Astrocyte (in vitro differentiated cells and primary cell): ENCODE data around the gene TTLL1. TPM values are rescaled to one million over a fixed set of nuclear protein-coding genes. Genes with fewer than 3 reads are reported as not detected.

Experiments used
- DNase-seq: peaks from one replicate; pipeline ENCODE4 v3.0.0-alpha.2; 2010; ENCODE audit warnings: low read depth
- FAIRE-seq: peaks from 2 replicates; lab custom pipeline; 2011; peaks lifted over from hg19 to GRCh38; lab: Jason Lieb, UNC
- H2AFZ ChIP-seq: 2 replicates; pipeline ENCODE4 v1.6.0; 2012; ENCODE audit warnings: low read depth, low read length, inconsistent platforms
- H3K27ac ChIP-seq: 2 replicates; pipeline ENCODE4 v1.5.1; 2011; ENCODE audit warnings: low read depth, low read length, inconsistent platforms
- H3K27me3 ChIP-seq: 2 replicates; pipeline ENCODE4 v1.6.0; 2011; ENCODE audit warnings: low read length, inconsistent platforms; ENCODE audit not compliant: insufficient read depth
- H3K36me3 ChIP-seq: 2 replicates; pipeline ENCODE4 v1.5.1; 2011; ENCODE audit warnings: low read length, inconsistent platforms; ENCODE audit not compliant: insufficient read depth
- H3K4me1 ChIP-seq: 2 replicates; pipeline ENCODE4 v1.5.1; 2011; ENCODE audit warnings: low read length, inconsistent platforms; ENCODE audit not compliant: insufficient read depth
- H3K4me2 ChIP-seq: 2 replicates; pipeline ENCODE4 v1.6.0; 2012; ENCODE audit warnings: low read length, inconsistent platforms
- H3K4me3 ChIP-seq: 2 replicates; pipeline ENCODE4 v1.5.1; 2011; ENCODE audit warnings: low read depth, mild to moderate bottlenecking, low read length, inconsistent platforms; ENCODE audit not compliant: insufficient read depth
- H3K79me2 ChIP-seq: 2 replicates; pipeline ENCODE4 v1.6.0; 2012; ENCODE audit warnings: mild to moderate bottlenecking, low read length, inconsistent platforms; ENCODE audit not compliant: insufficient read depth
- H3K9ac ChIP-seq: 2 replicates; pipeline ENCODE4 v1.6.0; 2012; ENCODE audit warnings: mild to moderate bottlenecking, low read length, inconsistent platforms
- H3K9me3 ChIP-seq: 2 replicates; pipeline ENCODE4 v1.5.1; 2012; ENCODE audit warnings: low read depth, mild to moderate bottlenecking, low read length, inconsistent platforms; ENCODE audit not compliant: insufficient read depth
- H4K20me1 ChIP-seq: 2 replicates; pipeline ENCODE4 v1.6.0; 2012; ENCODE audit warnings: low read length, inconsistent platforms; ENCODE audit not compliant: insufficient read depth
- H3K27ac Mint-ChIP-seq: one replicate; pipeline ENCODE4 v1.8.0; 2021; ENCODE audit warnings: mild to moderate bottlenecking, mixed read lengths; ENCODE audit not compliant: unreplicated experiment
- H3K27me3 Mint-ChIP-seq: one replicate; pipeline ENCODE4 v1.8.0; 2021; ENCODE audit warnings: low read depth, mixed read lengths; ENCODE audit not compliant: unreplicated experiment
- H3K36me3 Mint-ChIP-seq: one replicate; pipeline ENCODE4 v1.8.0; 2021; ENCODE audit warnings: low read depth, mixed read lengths; ENCODE audit not compliant: unreplicated experiment
- H3K4me1 Mint-ChIP-seq: one replicate; pipeline ENCODE4 v1.8.0; 2021; ENCODE audit warnings: low read depth, mixed read lengths; ENCODE audit not compliant: unreplicated experiment
- H3K4me3 Mint-ChIP-seq: one replicate; pipeline ENCODE4 v1.8.0; 2021; ENCODE audit warnings: mild to moderate bottlenecking, moderate library complexity, mixed read lengths; ENCODE audit not compliant: unreplicated experiment
- H3K9me3 Mint-ChIP-seq: one replicate; pipeline ENCODE4 v1.8.0; 2021; ENCODE audit warnings: mild to moderate bottlenecking, mixed read lengths; ENCODE audit not compliant: unreplicated experiment
- EZH2 ChIP-seq: IDR thresholded peaks from 2 replicates; pipeline ENCODE4 v1.6.1; 2012; ENCODE audit warnings: mild to moderate bottlenecking, low read length, inconsistent platforms; ENCODE audit not compliant: insufficient read depth
- total RNA-seq: library from RNA; stranded (reverse); gene quantifications from 2 replicates; pipeline ENCODE4 v1.2.1, GENCODE V29; 2021
- TF ChIP-seq, protein P1 (sequence below): IDR thresholded peaks from 2 replicates; pipeline ENCODE4 v1.5.1; 2011; ENCODE audit warnings: low read depth, mild to moderate bottlenecking, inconsistent platforms, low read length, moderate library complexity; ENCODE audit not compliant: insufficient read depth

Gene TTLL1
- total RNA-seq, 1 donor from 2014 or later, result 10.7 TPM

- Histone ChIP-seq H4K20me1 (peaks cover 71% of the 10 kb centered on the region), H3K36me3 (no peaks in the 10 kb centered on the region), H3K4me1 (peaks cover 52% of the 10 kb centered on the region), H2AFZ (no peak overlapping the region), H3K4me2 (peak overlapping the region; percentile 12), H3K79me2 (peaks cover 94% of the 10 kb centered on the region), H3K9ac (no peak overlapping the region), H3K9me3 (no peaks in the 10 kb centered on the region), H3K27me3 (no peaks in the 10 kb centered on the region), H3K27ac (no peak overlapping the region), H3K4me3 (no peak overlapping the region)
- H3K4me1 Mint-ChIP-seq, result peaks cover 71% of the 10 kb centered on the region
- H3K27ac Mint-ChIP-seq, result peak overlapping the region; percentile 92
- H3K36me3 Mint-ChIP-seq, result no peaks in the 10 kb centered on the region
- TF ChIP-seq, protein P1, sequence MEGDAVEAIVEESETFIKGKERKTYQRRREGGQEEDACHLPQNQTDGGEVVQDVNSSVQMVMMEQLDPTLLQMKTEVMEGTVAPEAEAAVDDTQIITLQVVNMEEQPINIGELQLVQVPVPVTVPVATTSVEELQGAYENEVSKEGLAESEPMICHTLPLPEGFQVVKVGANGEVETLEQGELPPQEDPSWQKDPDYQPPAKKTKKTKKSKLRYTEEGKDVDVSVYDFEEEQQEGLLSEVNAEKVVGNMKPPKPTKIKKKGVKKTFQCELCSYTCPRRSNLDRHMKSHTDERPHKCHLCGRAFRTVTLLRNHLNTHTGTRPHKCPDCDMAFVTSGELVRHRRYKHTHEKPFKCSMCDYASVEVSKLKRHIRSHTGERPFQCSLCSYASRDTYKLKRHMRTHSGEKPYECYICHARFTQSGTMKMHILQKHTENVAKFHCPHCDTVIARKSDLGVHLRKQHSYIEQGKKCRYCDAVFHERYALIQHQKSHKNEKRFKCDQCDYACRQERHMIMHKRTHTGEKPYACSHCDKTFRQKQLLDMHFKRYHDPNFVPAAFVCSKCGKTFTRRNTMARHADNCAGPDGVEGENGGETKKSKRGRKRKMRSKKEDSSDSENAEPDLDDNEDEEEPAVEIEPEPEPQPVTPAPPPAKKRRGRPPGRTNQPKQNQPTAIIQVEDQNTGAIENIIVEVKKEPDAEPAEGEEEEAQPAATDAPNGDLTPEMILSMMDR, result no peak
- no peak for TF ChIP-seq EZH2
- H3K27me3 Mint-ChIP-seq, result no peaks in the 10 kb centered on the region
- DNase-seq, result peak; percentile 71
- no peak for FAIRE-seq
- H3K9me3 Mint-ChIP-seq, result no peaks in the 10 kb centered on the region
- H3K4me3 Mint-ChIP-seq, result peak overlapping the region; percentile 16
These were observed 82.4 kb downstream of the TTLL1 start for GRCh38 chr22:43006753-43007152.

DNA sequence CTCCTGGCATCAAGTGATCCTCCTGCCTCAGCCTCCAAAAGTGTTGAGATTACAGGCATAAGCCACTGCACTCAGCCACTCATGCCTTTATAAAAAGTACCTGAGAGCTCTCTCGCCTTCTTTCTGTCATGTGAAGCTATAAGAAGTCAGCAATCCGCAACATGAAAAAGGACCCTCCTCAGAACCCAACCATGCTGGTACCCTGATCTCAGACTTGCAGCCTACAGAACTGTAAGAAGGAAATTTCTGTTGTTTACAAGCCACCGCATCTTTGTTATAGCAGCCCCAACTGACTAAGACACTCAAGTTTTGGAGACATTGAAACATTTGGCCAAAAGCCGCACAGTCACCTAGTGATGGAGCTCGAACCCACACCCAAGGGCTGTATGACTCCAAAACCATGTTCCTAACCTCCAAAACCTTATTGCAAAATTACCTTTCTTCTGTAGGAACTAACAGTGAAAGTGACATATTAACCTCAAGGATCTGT, 83.1 kb downstream of the TTLL1 start:
- Histone ChIP-seq H2AFZ (no peak overlapping the region), H3K36me3 (no peaks in the 10 kb centered on the region), H3K27ac (no peak overlapping the region), H3K9me3 (no peaks in the 10 kb centered on the region), H3K9ac (no peak overlapping the region), H3K4me1 (peaks cover 55% of the 10 kb centered on the region), H4K20me1 (peaks cover 71% of the 10 kb centered on the region), H3K4me3 (no peak overlapping the region), H3K79me2 (peaks cover 94% of the 10 kb centered on the region), H3K4me2 (no peak overlapping the region), H3K27me3 (no peaks in the 10 kb centered on the region)
- H3K9me3 Mint-ChIP-seq, result no peaks in the 10 kb centered on the region
- H3K4me3 Mint-ChIP-seq, result peak overlapping the region; percentile 50
- H3K36me3 Mint-ChIP-seq, result no peaks in the 10 kb centered on the region
- DNase-seq, result no peak
- peak overlapping the region; percentile 92 for H3K27ac Mint-ChIP-seq
- no peaks in the 10 kb centered on the region for H3K27me3 Mint-ChIP-seq
- H3K4me1 Mint-ChIP-seq, result peaks cover 74% of the 10 kb centered on the region
- no peak for FAIRE-seq
- TF ChIP-seq EZH2, result no peak
- TF ChIP-seq, protein P1, result no peak

DNA sequence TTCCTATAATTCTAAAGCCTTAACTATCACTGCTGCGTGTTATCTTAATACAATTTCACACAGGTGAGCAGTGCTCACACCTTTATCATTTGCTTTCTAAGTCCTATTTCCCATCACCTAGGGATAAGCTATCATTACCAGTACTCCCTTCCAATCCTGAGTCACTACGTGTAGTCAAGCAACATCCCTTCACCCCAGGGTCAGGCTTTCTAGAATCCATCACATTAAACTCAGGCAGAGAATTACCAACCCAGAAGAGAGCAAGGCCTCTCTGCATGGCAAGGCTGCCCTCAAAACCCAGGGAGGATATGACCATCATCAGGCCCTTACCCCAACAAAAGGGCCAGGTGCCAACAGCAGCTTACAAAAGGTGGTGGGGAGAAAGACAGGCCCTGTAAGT, 84.1 kb downstream of the TTLL1 start:
- no peak for FAIRE-seq
- Histone ChIP-seq H4K20me1 (peaks cover 72% of the 10 kb centered on the region), H3K9ac (no peak overlapping the region), H3K9me3 (no peaks in the 10 kb centered on the region), H3K4me2 (no peak overlapping the region), H2AFZ (no peak overlapping the region), H3K36me3 (no peaks in the 10 kb centered on the region), H3K4me1 (peaks cover 65% of the 10 kb centered on the region), H3K79me2 (peaks cover 94% of the 10 kb centered on the region), H3K27ac (no peak overlapping the region), H3K4me3 (no peak overlapping the region), H3K27me3 (no peaks in the 10 kb centered on the region)
- Mint-ChIP-seq H3K9me3 (no peaks in the 10 kb centered on the region), H3K27ac (peak overlapping the region; percentile 38), H3K4me1 (peaks cover 77% of the 10 kb centered on the region), H3K36me3 (no peaks in the 10 kb centered on the region), H3K27me3 (no peaks in the 10 kb centered on the region), H3K4me3 (no peak overlapping the region)
- TF ChIP-seq EZH2, result no peak
- TF ChIP-seq, protein P1, result no peak
- DNase-seq, result no peak
